HEK293 (cell line): ENCODE results near the gene FOXG1.

ENCODE experiments used
- ATF2 ChIP-seq: fragments of 450-650 bp; formaldehyde crosslinking; IDR thresholded peaks from 2 replicates; pipeline ENCODE4 v1.5.1; 2016; ENCODE audit warnings: missing biosample characterization, missing genetic modification characterization, low read depth
- CTCF ChIP-seq: fragments of 450-650 bp; formaldehyde crosslinking; IDR thresholded peaks from 2 replicates; pipeline ENCODE4 v1.5.1; 2016; ENCODE audit warnings: missing biosample characterization, missing genetic modification characterization
- MYNN ChIP-seq: fragments of 450-650 bp; formaldehyde crosslinking; IDR thresholded peaks from 2 replicates; pipeline ENCODE4 v1.5.1; 2016; ENCODE audit warnings: missing biosample characterization, missing genetic modification characterization, borderline replicate concordance
- PATZ1 ChIP-seq: fragments of 450-650 bp; formaldehyde crosslinking; IDR thresholded peaks from 2 replicates; pipeline ENCODE4 v1.5.1; 2016; ENCODE audit warnings: missing biosample characterization, missing genetic modification characterization
- SCRT2 ChIP-seq: fragments of 450-650 bp; formaldehyde crosslinking; IDR thresholded peaks from 2 replicates; pipeline ENCODE4 v1.5.1; 2016; ENCODE audit warnings: missing biosample characterization, missing genetic modification characterization
- TRIM28 ChIP-seq: IDR thresholded peaks from 2 replicates; pipeline ENCODE4 v1.6.1; 2011; ENCODE audit warnings: low read length, control low read depth, borderline replicate concordance
- YY1 ChIP-seq: fragments of 450-650 bp; formaldehyde crosslinking; IDR thresholded peaks from 2 replicates; pipeline ENCODE4 v1.5.1; 2018; ENCODE audit warnings: missing biosample characterization, missing genetic modification characterization
- ZBTB8A ChIP-seq: fragments of 450-650 bp; formaldehyde crosslinking; IDR thresholded peaks from 2 replicates; pipeline ENCODE4 v1.5.1; 2016; ENCODE audit warnings: missing biosample characterization, missing genetic modification characterization
- ZNF16 ChIP-seq: fragments of 450-650 bp; formaldehyde crosslinking; IDR thresholded peaks from 2 replicates; pipeline ENCODE4 v1.5.1; 2016; ENCODE audit warnings: low read depth, missing biosample characterization, missing genetic modification characterization
- ZNF558 ChIP-seq: fragments of 450-650 bp; formaldehyde crosslinking; IDR thresholded peaks from 2 replicates; pipeline ENCODE4 v1.5.1; 2016; ENCODE audit warnings: missing biosample characterization, missing genetic modification characterization
- ZNF785 ChIP-seq: fragments of 450-650 bp; formaldehyde crosslinking; IDR thresholded peaks from 2 replicates; pipeline ENCODE4 v1.5.1; 2016; ENCODE audit warnings: missing biosample characterization, missing genetic modification characterization
- ZSCAN16 ChIP-seq: fragments of 450-650 bp; formaldehyde crosslinking; IDR thresholded peaks from 2 replicates; pipeline ENCODE4 v1.5.1; 2016; ENCODE audit warnings: missing biosample characterization, missing genetic modification characterization

GRCh38 chr14:28766469-28766955 lies at the start of gene FOXG1:
- TF ChIP-seq ZNF785 (tag by site-specific recombination) (no peak), YY1 (tag by site-specific recombination) (no peak), CTCF (no peak), ZNF558 (tag by site-specific recombination) (no peak), ATF2 (tag by site-specific recombination) (no peak), TRIM28 (no peak), MYNN (no peak), ZSCAN16 (tag by site-specific recombination) (no peak), SCRT2 (tag by site-specific recombination) (no peak), PATZ1 (tag by site-specific recombination) (no peak; the same call in 1 of the 2 replicates), ZBTB8A (tag by site-specific recombination) (peak; percentile 70), ZNF16 (no peak)
